ENCODE data around the gene SLC12A3.

Gene SLC12A3

GRCh38 chr16:56895813-56896212 lies 30.8 kb downstream of the SLC12A3 start:
- DNase-seq = no peak

- DNase-seq = no peak
These were observed 31.2 kb downstream of the SLC12A3 start for GRCh38 chr16:56896244-56896643.

- peak in 1 of 2 experiments; percentile 8 for DNase-seq
These were observed 32.2 kb downstream of the SLC12A3 start for GRCh38 chr16:56897026-56897799.

- no peak for DNase-seq
These were observed 33.8 kb downstream of the SLC12A3 start for GRCh38 chr16:56898847-56899246.

GRCh38 chr16:56903866-56904265 lies 38.9 kb downstream of the SLC12A3 start:
- DNase-seq = no peak

GRCh38 chr16:56907401-56907800 lies 42.4 kb downstream of the SLC12A3 start:
- DNase-seq = no peak

- no peak for DNase-seq
These were observed 44.5 kb downstream of the SLC12A3 start for GRCh38 chr16:56909527-56909979.

- no peak for DNase-seq
These were observed 45.1 kb downstream of the SLC12A3 start for GRCh38 chr16:56910112-56910511.

GRCh38 chr16:56910654-56911539 lies 45.9 kb downstream of the SLC12A3 start:
- no peak for DNase-seq

GRCh38 chr16:56911771-56912571 lies 47.0 kb downstream of the SLC12A3 start:
- no peak for DNase-seq

- no peak for DNase-seq
These were observed 48.0 kb downstream of the SLC12A3 start for GRCh38 chr16:56912746-56913708.

GRCh38 chr16:56914896-56915295 lies 49.9 kb downstream of the SLC12A3 start:
- no peak for DNase-seq

GRCh38 chr16:56915336-56916119 lies 50.5 kb downstream of the SLC12A3 start:
- no peak for DNase-seq

GRCh38 chr16:56916571-56917403 lies 51.8 kb downstream of the SLC12A3 start:
- DNase-seq = no peak

- DNase-seq = no peak
These were observed 53.5 kb downstream of the SLC12A3 start for GRCh38 chr16:56918467-56919012.

- no peak for DNase-seq
These were observed 54.2 kb downstream of the SLC12A3 start for GRCh38 chr16:56919099-56919800.

- DNase-seq = no peak
These were observed 56.6 kb downstream of the SLC12A3 start for GRCh38 chr16:56921571-56921970.

- DNase-seq = no peak
These were observed 58.6 kb downstream of the SLC12A3 start for GRCh38 chr16:56923481-56924091.

GRCh38 chr16:56927471-56927870 lies 62.5 kb downstream of the SLC12A3 start:
- DNase-seq = no peak
